Pons (tissue), 1 donor: ENCODE measurements around the gene CLCN1.
A peak's percentile ranks its signal among the peaks of the same experiment; 100 is the strongest.

Source experiments
- DNase-seq: peaks from one replicate; pipeline ENCODE4 v3.0.0-alpha.2; 2016; ENCODE audit warnings: low spot score

CLCN1 gene

DNA sequence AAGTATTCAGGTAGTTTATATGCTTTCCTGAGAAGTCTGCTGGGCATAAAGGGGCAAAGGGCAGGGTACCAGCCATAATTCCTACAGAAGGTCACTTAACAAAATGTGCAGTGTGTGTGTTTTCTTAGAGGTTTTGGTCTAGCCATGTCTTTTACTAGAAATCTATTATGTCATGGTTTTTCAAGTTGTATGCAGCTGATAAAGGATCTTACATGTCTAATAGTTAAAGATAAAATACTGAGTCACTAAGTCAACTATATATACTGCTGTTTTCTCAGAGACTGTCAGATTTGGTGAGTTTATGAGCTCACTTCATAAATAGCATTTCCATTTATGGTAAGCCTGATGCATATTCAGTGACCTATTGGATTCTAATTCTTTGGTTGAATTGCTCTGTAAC lies 20.0 kb upstream of the CLCN1 start:
- no peak for DNase-seq

DNA sequence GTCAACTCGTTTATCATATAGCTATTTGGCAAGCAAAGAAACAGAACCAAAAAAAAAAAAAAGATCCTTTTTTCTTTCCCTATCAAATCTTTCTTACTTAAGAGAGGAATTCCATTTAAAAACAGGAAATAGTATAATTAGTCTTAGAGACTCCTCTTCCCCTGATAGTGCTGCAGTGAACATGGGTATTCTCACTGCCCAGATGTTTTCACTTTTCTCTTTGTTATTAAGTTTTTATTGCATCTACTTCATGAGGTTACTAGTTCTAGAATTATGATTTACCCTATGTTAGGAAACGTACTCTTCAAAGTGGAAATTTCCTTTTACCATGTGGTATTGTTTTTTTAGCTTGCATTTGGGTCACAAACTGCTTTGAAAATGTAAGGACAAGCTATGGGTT lies 19.2 kb upstream of the CLCN1 start:
- no peak for DNase-seq

DNA sequence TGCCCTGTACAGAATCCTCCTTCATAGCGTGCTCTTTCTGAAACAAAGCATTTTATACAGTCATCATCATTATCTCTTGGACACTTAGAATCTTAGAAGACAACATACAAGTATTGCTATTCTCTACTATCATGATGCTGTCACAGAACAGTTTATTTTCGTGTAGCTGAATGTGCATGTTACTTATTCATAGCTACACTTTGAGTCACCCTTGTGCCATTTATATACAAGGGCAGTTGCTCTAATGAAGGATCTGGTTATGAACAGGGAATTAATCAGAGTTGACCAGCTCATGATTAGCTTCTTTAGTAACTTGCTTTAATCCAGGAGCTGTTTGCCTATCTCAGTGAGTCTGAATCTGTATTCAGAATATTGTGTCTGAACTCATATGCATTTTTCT lies 16.6 kb upstream of the CLCN1 start:
- no peak for DNase-seq

DNA sequence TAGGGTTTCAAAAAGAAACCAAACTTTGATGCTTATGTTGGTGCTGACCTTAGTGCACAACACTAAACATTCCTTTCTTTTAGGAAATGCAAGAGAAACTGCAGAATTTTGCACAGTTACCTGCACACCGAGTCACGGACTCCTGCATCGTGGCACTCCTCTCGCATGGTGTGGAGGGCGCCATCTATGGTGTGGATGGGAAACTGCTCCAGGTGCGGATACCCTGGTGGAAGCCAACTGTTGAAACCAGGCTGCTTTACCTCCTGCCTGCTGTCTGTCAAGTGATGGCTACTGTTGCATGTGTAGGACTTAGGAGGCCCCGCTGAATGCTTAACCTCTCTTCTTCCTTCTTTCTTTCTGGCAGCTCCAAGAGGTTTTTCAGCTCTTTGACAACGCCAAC lies 16.1 kb upstream of the CLCN1 start:
- peak; percentile 28 for DNase-seq

DNA sequence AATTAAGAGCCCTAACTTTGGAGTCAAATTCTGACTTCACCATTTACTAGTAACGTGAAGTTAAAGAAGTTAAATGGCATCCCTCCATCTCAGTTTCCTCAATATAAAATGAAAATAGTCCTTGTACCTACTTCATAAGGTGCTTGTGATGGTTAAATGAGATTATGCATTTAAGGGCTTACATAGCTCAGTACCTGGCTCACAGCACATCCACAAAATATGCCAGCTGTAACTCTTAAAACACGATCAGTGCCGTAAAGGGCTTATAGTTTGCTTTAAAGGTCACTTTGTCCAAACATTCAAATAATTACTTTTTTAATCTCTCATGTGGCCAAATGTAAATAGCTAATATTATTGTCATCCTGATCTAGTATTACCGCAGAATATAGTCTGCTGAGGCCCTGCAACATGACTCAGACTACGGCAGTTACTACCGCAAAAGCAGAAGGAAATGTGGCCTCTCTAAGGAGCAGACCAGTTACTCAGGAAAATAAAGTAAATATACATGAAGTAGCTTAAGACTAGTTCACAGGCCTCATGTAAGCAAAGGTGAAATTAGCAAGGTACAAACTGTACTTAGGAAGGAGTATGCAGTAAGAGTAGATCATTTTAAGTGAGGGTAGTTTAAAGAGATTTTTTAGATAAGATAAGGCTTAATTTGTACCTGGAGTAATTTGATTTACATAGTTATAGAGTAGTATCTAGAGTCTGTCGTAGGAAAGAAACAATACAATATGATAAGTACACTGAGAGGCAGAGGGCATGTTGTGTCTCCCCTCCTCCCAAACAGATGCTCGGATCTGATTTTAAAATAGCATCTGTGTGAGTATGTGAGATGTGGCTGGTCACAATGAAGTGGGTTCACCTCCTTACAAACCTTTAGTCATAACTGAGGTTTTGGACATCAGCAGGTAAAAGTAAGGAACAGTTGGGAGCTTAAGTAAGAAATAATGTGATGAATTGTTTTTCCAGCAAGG lies 14.7 kb upstream of the CLCN1 start:
- DNase-seq = no peak

DNA sequence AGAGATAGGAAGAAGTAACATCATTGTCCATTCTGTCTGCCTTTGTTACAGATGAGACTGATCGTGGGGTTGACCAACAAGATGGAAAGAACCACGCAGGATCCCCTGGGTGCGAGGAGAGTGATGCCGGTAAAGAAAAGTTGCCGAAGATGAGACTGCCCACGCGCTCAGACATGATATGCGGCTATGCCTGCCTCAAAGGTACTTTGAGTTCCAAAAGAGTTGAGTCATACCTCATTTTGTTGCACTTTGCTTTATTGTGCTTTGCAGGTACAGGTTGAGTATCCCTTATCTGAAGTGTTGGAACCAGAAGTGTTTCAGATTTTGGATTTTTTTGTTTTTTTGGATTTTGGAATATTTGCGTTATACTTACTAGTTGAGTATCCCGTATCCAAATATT lies 12.2 kb upstream of the CLCN1 start:
- no peak for DNase-seq

DNA sequence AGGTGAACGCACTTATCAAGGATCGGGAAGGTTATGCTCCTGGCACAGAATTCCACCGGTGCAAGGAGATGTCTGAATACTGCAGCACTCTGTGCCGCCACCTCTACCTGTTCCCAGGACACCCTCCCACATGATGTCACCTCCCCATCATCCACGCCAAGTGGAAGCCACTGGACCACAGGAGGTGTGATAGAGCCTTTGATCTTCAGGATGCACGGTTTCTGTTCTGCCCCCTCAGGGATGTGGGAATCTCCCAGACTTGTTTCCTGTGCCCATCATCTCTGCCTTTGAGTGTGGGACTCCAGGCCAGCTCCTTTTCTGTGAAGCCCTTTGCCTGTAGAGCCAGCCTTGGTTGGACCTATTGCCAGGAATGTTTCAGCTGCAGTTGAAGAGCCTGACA lies 11.0 kb upstream of the CLCN1 start:
- no peak for DNase-seq

DNA sequence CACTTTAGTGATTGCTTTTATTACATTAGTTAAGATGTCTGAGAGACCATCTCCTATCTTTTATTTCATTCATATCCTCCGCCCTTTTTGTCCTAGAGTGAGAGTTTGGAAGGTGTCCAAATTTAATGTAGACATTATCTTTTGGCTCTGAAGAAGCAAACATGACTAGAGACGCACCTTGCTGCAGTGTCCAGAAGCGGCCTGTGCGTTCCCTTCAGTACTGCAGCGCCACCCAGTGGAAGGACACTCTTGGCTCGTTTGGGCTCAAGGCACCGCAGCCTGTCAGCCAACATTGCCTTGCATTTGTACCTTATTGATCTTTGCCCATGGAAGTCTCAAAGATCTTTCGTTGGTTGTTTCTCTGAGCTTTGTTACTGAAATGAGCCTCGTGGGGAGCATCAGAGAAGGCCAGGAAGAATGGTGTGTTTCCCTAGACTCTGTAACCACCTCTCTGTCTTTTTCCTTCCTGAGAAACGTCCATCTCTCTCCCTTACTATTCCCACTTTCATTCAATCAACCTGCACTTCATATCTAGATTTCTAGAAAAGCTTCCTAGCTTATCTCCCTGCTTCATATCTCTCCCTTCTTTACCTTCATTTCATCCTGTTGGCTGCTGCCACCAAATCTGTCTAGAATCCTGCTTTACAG lies 10.4 kb upstream of the CLCN1 start:
- peak; percentile 74 for DNase-seq

DNA sequence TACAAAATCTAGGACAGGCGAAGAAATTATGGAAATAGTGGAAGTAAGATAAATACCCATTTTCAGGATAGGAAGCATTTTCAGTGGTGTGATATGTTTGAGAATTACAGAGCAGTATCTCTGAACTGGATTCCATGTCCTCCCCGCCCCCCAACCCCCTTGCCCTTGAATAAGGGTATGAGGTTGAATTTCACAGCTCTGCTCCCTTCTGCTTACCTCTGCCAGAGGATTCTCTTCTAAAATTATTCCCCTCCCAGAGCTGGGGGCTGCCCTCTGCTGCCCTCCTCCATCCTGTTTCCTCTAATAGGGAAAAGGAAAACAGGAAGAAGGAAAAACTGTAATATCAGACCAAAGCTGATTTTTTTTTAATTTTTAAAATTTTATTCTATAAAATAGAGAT lies 7.3 kb upstream of the CLCN1 start:
- DNase-seq = no peak

DNA sequence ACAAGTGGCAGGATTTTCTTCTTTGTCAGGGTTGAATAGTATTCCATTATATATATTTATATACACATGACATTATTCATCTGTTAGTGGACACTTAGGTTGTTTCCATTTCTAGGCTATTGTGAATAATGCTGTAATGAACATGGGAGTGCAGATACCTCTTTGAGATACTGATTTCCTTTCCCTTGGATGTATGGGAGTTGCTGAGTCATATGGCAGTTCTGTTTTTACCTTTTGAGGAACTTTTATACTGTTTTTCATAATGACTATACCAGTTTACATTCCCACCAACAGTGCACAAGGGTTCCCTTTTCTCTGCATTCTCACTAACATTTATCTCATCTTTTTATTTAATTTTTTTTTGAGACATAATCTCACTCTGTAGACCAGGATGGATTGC lies 1.8 kb upstream of the CLCN1 start:
- no peak for DNase-seq

DNA sequence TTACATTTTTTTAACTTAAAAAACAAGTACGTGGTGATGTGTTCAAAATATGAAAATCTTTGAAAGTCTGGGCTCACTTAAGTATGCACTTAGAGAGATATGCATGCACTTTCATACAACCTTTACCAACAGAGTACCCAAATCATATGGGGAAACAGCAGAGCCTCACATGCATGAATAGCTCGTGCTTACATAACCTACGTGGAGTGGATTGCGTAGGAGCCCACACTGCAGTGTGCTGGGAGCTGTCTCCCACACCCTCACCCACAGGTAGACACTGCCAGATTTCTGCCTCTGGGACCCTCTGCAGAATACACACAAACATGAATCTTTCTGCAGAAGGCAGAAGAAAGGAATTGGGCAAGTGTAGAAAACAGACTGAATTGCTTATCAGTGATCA lies 581 bp downstream of the CLCN1 start:
- DNase-seq = no peak

DNA sequence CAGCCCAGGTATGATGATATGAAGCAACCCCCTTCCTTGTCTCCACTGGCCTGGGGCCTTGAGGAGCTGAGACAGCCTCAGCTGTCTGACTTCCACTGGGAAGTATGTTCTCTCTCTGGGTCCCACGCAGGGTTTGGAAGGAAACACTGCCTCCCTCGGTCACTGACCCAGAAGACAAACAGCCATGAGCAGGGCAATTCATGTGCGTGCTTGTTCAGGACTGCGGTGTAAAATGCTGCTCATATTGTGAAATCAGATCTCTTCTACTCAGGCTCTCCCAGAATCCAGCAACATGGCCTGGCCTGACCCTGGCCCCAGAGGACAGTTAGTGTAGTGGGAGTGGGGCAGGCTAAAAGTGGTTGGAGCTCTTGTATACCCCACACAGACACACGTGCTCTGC lies 2.8 kb downstream of the CLCN1 start:
- no peak for DNase-seq

DNA sequence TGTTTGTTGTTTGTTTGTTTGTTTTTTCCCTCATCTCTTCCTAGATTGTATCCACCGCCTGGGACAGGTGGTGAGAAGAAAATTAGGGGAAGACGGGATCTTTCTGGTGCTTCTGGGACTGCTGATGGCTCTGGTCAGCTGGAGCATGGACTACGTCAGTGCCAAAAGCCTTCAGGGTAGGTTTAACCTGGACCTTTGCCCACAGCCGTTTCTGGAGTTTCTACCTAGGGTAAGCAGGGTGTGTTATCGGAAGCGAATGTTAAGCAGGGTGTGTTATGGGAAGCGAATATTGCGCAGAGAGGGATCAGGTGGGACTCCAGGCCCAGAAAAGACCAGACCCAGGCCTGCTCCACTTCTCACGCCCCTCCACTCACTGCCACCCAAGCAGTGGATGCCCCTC lies 4.7 kb downstream of the CLCN1 start:
- no peak for DNase-seq

DNA sequence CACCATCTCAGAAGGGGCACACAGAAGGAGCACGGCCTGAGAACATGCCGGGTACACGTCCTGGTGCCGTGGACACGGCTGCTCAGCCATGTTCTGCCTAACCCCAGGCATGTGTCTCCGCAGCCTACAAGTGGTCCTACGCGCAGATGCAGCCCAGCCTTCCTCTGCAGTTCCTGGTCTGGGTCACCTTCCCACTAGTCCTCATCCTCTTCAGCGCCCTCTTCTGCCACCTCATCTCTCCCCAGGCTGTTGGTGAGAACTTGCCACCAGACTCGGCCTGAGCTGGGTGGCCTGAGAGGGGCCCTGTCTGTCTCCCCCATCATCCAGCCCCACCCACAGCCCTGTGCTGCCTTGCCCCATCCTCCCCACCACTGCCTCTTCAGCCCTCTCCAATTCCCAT lies 5.3 kb downstream of the CLCN1 start:
- no peak for DNase-seq

DNA sequence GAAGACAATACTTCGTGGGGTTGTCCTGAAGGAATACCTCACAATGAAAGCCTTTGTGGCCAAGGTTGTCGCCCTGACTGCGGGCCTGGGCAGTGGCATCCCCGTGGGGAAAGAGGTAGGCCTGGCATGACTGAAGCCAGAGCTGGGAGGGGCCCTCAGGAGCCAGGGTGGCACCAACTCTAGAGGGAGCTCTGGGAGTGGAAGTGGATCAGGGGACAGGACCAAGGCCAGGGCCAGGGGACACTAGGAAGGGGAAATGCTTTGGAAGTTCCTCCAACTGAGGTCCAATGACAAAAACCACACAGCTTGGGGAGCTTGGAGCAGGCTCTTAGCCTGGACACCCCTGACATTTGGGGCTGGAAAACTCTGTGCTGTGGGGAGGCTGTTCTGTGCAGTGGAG lies 5.8 kb downstream of the CLCN1 start:
- DNase-seq = peak; percentile 42

DNA sequence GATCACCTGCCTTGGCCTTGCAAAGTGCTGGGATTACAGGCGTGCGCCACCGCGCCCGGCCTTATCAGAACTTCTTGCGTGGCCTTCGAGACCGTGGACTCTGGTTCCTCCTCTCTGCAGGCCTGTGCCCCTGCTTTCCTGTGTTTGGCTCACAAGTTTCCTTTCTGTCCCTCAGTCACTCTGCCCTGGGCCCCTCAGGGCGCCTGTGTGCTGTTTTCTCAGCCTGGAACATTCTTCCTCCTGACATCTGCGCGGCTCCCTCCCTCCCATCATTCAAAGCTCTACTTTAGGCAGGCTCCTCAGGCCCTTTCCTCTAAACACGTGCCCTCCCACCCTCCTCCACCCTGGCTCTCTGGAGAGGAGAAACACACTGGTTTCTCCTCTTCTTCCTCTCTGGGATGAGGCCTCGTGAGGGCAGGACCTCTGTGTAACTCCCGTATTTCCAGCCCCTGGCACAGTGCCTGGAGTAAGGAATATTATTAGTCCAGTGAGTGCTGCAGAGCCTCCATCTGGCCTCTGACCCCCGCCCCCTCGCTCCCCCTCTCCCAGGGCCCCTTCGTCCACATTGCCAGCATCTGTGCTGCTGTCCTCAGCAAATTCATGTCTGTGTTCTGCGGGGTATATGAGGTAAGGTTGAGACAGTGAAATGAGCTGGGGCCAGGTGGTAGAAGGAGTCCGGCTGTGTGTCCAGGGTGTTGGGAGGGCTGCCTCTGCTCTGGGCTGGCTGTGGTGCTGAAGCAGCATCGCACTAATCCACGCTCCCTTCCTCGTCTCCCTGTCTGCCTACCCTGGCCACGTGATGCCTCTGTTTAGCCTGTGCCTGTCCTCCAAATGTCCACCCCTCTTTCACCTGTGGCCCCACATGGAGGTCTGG lies 7.1 kb downstream of the CLCN1 start:
- DNase-seq = no peak

DNA sequence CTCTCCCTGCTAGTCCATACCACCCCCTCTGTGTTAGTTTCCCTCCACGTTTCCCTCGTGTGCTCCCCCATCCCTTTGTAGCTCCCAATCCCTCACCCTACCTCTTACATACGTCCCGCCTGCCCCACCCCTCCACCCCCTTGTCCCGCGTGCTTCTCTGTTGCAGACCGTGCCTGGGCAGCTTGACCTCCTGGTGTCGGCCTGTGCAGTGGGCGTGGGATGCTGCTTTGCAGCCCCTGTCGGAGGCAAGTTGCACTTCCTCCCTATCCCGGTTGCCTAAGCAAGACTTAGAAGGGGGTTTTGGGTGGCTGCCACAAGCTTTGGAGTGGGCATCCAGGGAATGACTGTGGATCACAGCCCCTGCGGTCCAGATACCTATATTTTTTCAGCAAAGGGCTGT lies 7.7 kb downstream of the CLCN1 start:
- no peak for DNase-seq

DNA sequence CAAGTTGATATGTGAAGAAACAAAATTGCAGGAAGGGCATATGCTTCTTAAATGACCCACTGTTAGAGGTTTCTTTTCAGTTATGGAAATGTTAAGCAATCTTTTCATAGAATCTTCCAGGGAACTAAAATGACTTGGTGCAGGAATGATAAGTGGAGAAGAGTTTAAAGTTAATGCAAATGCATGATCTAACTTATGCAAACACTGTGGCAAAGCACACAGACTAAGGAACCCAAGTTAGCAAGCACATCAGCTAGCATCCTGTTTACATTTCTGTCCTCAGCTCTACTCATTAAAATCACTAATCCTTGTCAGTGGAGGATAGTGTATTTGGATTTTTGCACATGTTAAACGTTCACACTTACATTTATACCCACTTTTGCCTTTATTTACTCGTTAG lies 9.3 kb downstream of the CLCN1 start:
- no peak for DNase-seq

DNA sequence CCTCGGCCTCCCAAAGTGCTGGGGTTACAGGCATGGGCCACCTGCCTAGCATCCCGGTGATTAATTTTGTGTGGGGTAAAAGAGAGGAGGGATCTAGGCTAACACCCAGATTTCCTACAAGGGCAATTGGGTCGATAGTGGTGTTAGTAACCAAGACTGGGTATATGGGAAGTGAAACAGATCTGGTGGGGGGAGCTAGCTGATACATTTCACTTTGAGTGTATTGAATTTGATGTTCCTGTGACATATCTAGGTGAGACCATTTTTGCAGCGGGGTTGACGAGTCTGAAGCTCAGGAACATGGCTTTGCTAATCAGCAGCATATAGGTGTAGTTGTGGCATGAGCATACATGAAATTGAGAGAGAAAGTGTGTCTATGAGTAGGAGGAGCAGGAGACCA lies 12.0 kb downstream of the CLCN1 start:
- DNase-seq = no peak

DNA sequence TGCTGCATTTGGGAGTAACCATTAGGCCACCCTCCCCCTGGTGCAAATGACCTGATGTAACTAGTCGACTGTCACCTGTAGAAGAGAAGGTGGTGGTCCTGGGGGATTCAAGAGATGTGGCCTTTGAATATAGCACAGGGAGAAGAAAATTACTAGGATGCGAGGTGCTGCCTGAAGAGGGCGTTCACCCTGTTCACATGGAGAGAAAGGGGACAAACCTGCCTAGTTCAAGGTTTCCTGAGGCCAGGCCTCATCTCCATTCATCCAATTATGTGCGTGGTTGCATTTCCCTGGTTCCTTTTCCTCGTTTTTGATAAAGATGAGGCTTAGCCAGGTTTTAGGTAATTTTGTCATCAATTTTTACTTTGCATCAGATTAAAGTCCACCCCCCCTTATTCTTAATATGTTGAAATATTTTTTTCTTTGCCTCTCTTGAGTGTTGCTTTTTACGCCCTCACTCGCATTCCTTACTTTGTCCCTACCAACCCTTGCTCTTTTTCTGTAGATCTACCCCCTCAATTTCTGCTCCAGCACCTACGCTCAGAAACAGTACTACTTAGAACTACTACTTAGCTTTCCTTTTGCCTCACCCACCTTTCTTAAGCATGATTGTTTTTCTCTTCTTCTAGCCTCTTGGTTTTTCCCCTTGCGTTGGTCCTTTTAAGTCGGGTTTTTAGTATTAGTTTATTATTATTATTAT lies 13.7 kb downstream of the CLCN1 start:
- no peak for DNase-seq

DNA sequence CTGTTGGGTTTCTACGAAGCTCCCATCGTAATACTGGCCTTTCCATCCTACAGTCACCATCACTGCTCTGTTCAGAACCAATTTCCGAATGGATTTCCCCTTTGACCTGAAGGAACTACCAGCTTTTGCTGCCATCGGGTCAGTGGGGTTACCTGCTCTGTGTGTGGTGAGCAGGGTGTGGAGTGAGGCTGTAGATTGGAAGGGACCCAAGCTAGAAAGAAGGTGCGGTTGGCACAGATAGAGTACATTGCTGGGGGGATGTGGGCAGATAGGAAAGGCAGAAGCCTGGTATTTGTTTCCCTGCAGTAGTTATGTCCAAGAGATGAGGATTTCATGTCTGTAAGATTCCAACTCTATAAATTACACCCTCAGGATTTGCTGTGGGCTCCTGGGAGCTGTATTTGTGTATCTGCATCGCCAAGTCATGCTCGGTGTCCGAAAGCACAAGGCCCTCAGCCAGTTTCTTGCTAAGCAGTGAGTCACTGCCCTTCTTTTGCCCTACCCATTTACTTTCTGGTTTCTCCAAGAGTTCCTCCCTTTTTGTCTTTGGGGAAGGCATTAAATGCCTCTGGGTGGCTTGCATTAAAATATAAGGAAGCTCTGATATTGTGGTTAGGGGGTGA lies 15.4 kb downstream of the CLCN1 start:
- no peak for DNase-seq

DNA sequence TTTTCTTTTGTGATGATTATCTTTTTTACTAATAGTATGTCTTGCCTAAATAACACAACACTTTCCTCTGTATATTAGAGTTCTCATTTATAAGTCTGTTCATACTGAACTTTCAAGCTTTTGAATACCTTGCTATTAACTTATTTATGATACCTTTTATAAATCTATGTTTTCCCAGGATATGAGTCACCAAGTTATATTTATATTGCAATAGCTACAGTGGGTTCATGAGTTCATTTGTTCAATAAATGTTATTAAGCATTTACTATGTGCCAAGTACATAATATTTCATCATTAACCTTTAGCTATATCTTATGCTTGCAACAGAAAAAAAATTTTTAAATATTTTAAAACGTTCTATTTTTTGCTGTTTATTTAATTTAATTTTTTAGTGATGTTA lies 18.3 kb downstream of the CLCN1 start:
- DNase-seq = no peak
